GM11168 (cell line): ENCODE results near the gene SCARF2.
"Not testable (repeated sequence)": the region's sequence is repeated elsewhere in the genome, so short reads cannot be mapped to it uniquely, and the experiment has no call there.

Source experiments
- in situ Hi-C: fragments of 300-500 bp; cut with MboI; formaldehyde crosslinking; loops from one replicate; pipeline ENCODE4 v1.12.0; 2022; ENCODE audit warnings: low sequenced_read_pairs; ENCODE audit not compliant: unreplicated experiment

Gene SCARF2, protein sequence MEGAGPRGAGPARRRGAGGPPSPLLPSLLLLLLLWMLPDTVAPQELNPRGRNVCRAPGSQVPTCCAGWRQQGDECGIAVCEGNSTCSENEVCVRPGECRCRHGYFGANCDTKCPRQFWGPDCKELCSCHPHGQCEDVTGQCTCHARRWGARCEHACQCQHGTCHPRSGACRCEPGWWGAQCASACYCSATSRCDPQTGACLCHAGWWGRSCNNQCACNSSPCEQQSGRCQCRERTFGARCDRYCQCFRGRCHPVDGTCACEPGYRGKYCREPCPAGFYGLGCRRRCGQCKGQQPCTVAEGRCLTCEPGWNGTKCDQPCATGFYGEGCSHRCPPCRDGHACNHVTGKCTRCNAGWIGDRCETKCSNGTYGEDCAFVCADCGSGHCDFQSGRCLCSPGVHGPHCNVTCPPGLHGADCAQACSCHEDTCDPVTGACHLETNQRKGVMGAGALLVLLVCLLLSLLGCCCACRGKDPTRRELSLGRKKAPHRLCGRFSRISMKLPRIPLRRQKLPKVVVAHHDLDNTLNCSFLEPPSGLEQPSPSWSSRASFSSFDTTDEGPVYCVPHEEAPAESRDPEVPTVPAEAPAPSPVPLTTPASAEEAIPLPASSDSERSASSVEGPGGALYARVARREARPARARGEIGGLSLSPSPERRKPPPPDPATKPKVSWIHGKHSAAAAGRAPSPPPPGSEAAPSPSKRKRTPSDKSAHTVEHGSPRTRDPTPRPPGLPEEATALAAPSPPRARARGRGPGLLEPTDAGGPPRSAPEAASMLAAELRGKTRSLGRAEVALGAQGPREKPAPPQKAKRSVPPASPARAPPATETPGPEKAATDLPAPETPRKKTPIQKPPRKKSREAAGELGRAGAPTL

DNA sequence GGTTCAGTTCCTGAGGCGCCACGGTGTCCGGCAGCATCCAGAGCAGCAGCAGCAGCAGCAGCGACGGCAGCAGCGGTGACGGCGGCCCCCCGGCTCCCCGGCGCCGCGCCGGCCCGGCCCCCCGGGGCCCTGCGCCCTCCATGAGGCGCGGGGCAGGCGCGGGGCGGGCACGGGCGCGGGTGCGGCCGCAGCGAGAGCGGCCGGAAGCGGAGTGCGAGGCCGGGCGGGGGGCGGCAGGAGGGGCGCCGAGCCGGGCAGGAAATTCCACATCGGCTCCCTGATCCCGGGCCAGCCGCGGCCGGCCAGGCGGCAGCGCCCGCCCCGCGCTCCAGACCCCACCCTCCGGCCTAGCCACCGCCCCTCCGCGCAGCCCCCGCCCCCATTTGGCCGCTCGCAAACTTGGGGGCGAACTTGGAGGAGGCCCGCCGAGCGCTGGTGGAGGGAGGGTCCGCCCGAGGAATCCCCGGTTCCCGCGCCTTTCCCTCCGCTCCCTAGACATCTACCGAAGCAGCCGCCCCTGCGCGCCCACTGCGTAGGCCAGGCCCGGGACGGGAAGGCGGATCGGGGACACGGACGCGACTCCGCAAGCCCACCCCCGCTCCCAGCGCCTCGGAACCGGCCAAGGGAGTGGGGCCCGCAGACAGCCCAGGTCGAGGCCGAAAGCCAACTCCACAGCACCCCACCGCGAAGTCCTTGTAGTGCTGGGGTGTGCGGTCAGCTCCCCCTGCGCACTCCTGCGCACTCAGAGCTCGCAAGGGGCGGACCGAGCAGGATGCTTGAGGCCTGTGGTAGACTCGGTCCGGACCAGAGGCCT is at the start of gene SCARF2:
Gene SCARF2, minus strand, starts transcription at position 213 of the 814 bp plus-strand sequence. Its CDS starts 71 bp downstream, at position 142.
- in situ Hi-C loops: no loop called here

DNA sequence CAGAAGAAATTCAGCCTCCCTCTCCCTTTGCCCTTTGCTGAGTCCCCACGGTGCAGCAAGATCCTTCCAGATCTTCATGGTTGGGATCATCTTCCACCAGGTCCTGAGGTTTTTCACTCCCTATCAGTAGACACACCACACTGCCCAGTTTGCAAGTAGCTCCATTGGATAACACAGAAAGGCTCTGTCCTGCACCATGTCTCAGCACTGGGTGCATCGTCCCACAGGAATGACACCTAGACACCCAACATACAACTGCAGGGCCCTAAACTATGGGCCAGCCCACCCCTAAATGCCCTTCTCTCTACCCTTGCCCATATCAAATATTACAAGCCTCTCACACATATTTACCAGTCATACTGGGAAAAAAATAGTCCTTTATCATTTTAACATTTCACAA is 48.6 kb upstream of the SCARF2 start:
- in situ Hi-C loops: no loop called here

DNA sequence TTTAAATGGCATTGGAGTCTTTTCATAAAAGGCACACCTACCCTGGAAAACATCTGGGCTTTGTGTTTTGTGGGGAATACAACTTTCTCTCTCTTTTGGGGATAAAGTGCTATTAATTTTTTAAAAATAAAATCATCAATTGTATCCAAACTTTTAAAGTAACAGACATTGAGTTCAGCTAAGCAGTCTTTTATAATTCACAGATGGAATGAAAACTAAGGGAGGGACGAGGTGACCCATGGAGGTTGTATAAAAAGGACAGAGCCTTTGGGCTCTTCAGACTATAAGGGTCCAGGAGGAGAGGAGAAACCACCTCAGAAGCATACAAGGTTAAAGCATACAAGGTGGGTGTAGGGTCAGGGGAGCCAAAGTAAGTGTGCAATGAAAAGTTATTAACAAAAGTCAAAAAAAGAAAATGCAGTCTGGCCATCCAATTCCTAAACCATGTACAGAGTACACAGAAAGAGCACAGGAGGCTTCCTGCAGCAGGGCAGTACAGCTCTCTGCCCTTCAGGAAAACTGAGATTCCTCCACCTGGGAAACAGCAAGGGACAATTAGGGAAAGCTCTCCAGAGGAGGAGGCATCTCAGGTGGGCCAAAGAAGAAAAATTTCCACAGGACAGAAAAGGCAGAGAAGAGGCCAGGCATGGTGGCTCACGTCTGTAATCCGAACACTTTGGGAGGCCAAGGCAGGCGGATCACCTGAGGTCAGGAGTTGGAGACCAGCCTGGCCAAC is 47.5 kb upstream of the SCARF2 start:
- in situ Hi-C loops: no loop called here

DNA sequence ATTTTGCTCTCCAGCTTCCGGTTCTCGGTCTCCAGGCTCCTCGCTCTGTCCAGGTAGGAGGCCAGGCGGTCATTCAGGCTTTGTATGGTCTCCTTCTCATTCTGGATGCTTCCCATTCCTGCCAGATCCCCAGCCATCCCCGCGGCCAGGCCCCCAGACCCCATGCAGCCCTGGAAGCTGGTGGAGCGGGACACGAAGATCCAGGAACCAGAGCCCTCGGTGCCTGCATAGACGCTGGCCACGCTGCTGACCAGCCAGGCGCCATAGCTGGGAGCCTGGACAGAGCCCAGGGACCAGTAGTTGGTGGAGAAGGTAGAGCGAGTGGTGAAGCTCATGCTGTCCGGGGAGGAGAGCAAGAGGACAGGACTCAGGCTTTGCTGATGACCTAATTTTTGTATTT is 46.1 kb upstream of the SCARF2 start:
- in situ Hi-C loops: no loop called here

DNA sequence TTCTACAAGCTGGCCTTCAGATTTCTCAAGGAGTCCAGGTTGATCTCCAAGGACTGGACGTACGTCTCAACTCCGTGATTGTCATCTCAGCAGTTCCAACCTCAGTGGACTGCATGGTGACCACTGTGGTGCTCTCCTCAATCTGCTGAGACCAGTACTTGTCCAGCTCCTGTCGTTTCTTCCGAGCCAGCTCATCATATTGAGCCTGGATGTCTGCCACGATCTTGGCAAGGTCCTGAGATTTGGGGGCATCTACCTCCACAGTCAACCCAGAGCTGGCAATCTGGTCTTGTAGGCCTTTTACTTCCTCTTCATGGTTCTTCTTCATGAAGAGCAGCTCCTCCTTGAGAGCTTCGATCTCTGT is 45.5 kb upstream of the SCARF2 start:
- in situ Hi-C loops: not testable (repeated sequence)

DNA sequence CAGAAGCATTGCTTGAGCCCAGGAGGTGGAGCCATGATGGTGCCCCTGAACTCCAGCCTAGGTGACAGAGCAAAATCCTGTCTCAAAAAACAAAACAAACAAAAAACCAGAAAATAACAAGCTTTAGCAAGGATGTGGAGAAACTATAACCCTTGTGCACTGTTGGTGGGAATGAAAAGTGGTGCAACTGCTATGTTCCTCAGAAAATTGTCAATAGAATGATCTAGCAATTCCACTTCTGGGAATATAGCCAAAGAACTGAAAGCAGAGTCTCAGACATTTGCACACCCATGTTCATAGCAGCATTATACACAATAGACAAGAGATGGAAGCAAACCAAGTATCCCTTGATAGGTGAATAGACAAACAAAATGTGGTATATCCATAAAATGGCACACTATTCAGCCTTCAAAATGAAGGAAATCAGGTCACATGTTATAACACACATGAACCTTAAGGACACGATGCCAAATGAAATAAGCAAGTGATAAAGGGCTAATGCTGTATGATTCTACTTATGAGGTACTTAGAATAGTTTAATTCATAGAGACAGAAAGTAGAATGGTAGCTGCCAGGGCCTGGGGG is 42.1 kb upstream of the SCARF2 start:
- in situ Hi-C loops: no loop called here

DNA sequence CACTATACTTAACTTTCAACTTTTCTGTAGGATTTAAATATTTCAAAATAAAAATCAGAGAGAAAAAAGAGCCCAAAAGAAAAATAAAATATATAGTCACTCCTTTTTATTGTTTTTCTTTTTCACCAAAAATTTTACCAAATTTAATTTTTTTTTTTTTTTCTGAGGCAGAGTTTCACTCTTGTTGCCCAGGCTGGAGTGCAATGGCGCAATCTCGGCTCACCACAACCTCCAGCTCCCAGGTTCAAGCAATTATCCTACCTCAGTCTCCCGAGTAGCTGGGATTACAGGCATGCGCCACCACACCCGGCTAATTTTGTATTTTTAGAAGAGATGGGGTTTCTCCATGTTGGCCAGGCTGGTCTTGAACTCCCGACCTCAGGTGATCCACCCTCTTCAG is 40.4 kb upstream of the SCARF2 start:
- in situ Hi-C loops: not testable (repeated sequence)

DNA sequence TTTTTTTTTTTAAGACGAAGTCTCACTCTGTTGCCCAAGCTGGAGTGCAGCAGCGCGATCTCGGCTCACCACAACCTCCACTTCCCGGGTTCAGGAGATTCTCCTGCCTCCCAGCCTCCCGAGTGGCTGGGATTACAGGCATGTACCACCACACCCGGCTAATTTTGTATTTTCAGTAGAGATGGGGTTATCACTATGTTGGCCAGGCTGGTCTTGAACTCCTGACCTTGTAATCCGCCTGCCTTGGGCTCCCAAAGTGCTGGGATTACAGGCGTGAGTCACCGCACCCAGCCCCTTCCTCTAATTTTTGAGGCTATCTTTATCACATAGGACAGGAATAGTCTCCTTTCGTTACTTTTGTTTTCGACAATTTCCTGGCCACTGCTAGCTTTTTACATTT is 37.9 kb upstream of the SCARF2 start:
- in situ Hi-C loops: not testable (repeated sequence)

DNA sequence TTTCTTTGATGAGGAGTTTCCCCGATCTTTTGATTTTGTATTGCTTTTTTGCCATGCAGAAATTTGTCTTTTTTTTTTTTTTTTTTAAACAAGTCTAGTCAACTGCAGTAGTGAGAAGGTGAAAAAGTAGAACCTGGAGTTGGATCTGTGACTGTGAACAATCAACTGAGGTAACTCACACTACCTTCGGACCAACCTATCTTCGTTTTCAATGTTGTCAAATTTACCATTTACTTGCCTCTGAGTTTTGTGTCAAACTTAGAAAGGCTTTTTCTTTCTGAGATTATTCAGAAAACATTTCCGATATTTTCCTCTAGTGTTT is 37.5 kb upstream of the SCARF2 start:
- in situ Hi-C loops: no loop called here

DNA sequence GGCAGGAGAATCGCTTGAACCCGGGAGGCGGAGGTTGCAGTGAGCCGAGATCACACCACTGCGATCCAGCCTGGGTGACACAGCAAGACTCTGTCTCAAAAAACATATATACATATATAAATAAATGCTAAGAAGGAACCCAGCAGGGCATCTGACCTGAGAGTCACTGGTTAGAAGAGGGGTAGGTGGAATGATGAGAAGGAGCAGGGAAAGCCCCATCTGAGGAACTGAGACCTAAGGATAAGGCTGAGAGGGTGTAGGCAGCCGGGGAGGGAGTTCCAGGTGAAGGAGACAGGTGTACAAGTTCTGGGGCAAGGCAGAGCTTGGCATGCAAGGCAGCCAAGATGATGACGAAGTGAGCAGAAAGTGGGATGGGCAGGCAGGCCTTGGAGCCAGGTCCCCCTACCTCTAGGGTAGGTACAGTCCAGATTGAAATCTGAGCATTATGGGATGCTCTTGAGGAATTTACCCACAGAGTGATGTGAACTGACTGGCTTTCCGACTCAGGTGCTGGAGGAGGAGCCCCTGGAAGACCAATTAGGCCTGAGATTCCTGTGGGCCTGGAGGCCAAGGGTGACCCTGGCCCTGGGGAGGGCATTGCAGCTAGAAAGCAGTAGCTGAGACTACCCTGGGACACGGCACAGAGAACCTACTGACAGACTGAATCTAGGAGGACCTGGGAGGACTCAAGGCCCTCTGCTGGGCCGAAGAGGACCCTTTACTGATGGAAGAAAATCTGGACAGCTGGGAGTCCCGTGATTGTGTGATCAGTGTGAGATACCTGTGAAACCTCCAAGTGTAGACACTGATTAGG is 35.2 kb upstream of the SCARF2 start:
- in situ Hi-C loops: no loop called here

DNA sequence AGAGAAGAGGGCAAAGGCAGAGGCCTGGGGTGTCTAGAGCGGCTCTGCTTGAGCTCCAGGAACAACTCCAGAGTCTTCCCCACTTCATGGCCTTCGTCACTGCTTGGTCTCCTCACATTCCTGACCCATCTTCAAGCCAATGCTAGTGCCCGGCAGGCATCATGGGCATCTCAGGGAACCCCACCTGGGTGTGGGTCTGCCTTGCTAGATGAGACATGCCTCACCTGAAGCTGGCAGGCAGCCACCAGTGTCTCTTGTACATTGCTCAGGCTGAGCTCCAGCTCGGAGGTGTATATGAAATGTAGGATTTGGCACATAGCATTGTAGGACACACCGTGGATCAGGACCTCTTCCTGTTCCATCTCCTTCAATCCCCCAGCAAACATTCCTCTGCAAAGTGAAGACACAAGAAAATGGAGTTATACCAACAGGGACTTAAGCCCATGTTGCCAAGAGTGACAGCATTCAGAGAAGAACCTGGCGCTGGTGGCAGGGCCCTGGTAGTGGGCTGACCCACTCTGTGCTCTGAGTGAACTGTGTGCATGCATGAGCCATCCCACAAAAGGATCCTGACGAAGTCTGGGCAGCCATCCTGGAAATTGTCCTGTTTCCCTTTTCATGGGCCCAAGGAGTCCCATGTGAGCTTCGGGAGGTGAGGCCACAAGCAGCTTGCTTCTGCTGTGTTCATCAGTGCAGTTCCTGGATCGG is 33.7 kb upstream of the SCARF2 start:
- in situ Hi-C loops: no loop called here

DNA sequence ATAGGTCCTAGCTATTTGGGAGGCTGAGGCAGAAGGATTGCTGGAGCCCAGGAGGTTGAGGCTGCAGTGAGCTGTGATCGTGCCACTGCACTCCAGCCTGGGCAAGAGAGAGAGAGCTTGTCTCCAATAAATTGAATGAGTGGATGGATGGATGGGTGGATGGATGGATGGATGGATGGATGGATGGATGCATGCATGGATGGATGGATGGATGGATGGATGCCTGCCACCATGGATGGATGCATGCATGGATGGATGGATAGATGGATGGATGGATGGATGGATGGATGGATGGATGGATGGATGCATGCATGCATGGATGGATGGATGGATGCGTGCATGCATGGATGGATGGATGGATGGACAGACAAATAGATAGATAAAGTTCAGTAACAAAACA is 32.9 kb upstream of the SCARF2 start:
- in situ Hi-C loops: not testable (repeated sequence)

DNA sequence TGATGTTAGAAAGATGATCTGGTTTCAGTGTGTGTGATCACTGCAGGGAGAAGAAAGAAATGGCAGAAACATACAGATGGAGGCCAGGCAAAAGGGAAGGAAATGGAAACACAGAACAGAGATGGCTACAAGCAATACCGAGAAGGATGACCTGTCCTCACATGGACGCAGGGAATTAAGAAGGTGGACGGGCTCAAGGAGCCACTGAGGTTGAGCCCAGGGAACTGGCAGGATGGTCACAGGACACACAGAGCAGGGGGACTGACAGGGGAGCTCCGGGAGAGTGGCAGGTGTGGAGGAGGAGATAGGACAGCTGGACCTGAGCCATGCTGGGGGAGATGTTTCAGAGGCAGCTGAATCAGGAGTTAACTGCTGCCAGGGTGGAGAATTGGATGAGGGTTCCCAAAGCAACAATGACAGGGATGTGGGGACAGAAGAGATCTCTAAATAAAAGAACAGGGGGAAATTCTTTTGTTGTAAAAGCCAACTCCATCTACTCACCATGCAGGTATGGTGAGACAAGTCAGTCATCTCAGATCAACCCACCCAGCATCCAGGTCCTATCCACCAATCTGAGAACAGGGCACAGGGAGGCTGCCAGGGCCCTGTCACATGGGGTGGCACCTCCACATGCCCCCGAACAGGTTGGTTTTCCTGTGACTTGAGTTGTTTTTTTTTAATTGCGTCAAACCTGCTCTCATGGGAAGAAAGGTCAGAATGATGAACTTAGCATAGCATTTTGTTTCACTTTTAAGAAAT is 31.7 kb upstream of the SCARF2 start:
- in situ Hi-C loops: no loop called here

DNA sequence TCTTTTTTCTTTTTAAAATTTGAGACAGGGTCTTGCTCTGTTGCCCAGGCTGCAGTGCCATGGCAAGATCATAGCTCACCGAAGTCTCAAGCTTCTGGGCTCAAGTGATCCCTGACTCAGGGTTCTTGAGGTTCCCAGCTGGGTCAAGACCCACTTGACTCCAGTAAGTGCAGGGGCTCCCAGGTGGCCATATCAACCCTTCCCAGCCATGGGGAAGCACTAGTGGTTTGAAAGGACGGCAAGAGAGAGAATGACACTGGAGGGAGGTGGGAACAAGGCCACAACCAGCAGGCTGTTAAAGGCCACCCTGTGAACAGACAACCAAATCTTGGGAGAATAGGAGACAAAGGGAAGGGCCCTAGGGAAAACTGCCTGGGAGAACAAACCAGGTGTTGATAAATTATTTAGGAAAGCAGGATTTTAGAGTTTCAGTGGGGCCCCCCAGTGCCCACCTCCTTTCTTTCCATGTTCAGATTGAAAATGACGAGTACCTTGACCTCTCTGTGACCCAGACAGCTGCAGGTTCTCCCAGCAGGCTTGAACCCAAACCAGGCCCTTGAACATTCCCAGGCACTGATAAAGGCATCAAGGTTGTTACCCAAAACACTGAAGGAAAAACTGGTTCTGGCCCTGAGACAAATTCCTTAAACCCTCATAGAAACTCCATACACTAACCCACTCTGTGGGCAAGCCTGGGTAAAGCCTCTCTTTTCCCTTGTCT is 29.2 kb upstream of the SCARF2 start:
- in situ Hi-C loops: no loop called here

DNA sequence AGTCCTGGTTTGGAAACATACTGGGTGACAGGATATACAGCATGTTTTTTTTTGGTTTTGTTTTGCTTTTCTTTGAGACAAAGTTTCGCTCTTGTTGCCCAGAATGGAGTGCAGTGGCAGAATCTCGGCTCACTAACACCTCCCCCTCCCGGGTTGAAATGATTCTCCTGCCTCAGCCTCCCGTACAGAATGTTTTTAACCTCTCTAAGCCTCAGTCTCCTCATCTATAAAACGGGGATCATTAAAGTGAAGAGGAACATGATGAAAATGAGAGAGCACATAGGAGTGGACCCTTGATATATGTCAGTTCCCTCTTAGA is 28.1 kb upstream of the SCARF2 start:
- in situ Hi-C loops: no loop called here

DNA sequence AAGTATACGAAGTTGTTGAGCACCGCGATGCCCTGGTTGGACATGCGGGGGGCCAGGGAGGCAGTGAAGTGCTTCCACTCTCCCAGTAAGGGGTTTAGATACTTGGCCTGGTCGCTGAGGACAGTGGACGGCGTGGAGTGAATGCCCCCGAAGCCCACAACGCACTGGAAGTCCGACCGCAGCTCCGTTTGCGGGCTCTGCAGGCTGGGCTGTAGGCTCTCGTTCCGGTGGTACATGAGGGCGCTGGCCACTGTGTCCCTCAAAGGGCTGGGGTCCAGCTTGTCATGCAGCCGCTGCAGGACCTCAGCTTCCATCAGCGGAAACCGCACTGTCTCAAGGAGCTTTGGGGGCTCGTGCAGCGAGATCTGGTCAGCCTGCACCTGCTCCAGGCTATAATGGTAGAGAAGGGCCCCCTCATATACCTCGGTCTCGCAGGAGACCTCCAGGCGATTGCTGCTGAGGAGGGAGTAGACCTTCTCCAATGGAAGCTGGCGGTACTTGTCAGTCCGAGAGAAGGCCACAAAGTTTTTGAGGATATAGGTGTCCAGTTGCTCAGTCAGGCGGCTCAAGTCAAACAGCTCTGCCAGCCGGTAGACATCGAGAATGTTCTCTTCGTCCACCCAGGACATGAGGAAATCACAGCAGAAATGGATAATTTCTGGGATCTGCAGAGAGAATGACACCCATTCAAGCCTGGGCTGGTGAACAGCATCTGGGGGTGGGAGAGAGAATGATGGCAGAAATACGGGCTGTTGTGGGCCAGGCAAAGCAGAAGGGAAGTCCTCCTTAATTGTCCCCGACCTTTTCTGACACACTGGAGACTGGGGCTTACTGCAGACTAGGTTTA is 27.5 kb upstream of the SCARF2 start:
- in situ Hi-C loops: no loop called here
